IMR-90 (cell line): ENCODE results near the gene ACOX2. TPM values are rescaled to one million over a fixed set of nuclear protein-coding genes. Genes with fewer than 3 reads are reported as not detected.

Experiments
- ATAC-seq: fragments of 200-7000 bp; cut with Tn5 transposase; 2 replicates; pipeline ENCODE4 v1.9.1; 2020; ENCODE audit warnings: low read depth, mild to moderate bottlenecking, moderate library complexity
- BruUV-seq: library from RNA; stranded (reverse); fragments of 400-500 nt; replicated peaks from 2 replicates; lab custom pipeline; 2021; lab: Mats Ljungman, UMichigan
- CTCF ChIA-PET: fragments of 300-600 bp; formaldehyde crosslinking; extraction: SDS; loops from one replicate; lab custom pipeline; 2021; ENCODE audit warnings: antibody characterized with exemption; lab: Yijun Ruan, JAX
- POLR2A ChIA-PET: fragments of 300-600 bp; sonication (Branson Sonifier 250); formaldehyde crosslinking; loops from one replicate; lab custom pipeline; 2022; ENCODE audit warnings: antibody characterized with exemption; ENCODE audit not compliant: unreplicated experiment; lab: Charles Lee
- DNase-seq: peaks from one replicate; pipeline ENCODE4 v3.0.0; 2013
- H2AFZ ChIP-seq: replicated peaks from 2 replicates; pipeline ENCODE3; 2013; ENCODE audit warnings: low read length, mild to moderate bottlenecking; ENCODE audit not compliant: poor library complexity
- H2AK5ac ChIP-seq: 2 replicates; pipeline ENCODE4 v1.6.1; 2013; ENCODE audit warnings: low read depth, low read length, inconsistent platforms
- H2AK9ac ChIP-seq: replicated peaks from 2 replicates; pipeline ENCODE3; 2013; ENCODE audit warnings: mild to moderate bottlenecking, low read depth, low read length, moderate library complexity; ENCODE audit not compliant: poor library complexity
- H2BK120ac ChIP-seq: 2 replicates; pipeline ENCODE4 v1.6.1; 2013; ENCODE audit warnings: low read depth, low read length, inconsistent platforms
- H2BK15ac ChIP-seq: 3 replicates; pipeline ENCODE4 v1.6.1; 2013; ENCODE audit warnings: low read depth, low read length, inconsistent platforms
- H2BK20ac ChIP-seq: 2 replicates; pipeline ENCODE4 v1.6.1; 2013; ENCODE audit warnings: low read depth, mild to moderate bottlenecking, inconsistent platforms, low read length, moderate library complexity
- H2BK5ac ChIP-seq: 2 replicates; pipeline ENCODE4 v1.6.1; 2013; ENCODE audit warnings: mild to moderate bottlenecking, low read depth, low read length, inconsistent platforms; ENCODE audit not compliant: poor library complexity, severe bottlenecking
- H3K14ac ChIP-seq: replicated peaks from 2 replicates; pipeline ENCODE4 v1.6.1; 2013; ENCODE audit warnings: low read depth, low read length, inconsistent platforms
- H3K18ac ChIP-seq: 2 replicates; pipeline ENCODE4 v1.6.1; 2013; ENCODE audit warnings: low read depth, low read length, control low read depth
- H3K23ac ChIP-seq: 2 replicates; pipeline ENCODE4 v1.6.1; 2013; ENCODE audit warnings: low read depth, low read length, inconsistent platforms
- H3K27ac ChIP-seq: 2 replicates; pipeline ENCODE4 v1.5.1; 2013; ENCODE audit warnings: mild to moderate bottlenecking, control low read depth, low read length; ENCODE audit not compliant: insufficient read depth
- H3K27me3 ChIP-seq: 2 replicates; pipeline ENCODE4 v1.6.1; 2013; ENCODE audit warnings: low read length; ENCODE audit not compliant: control insufficient read depth, insufficient read depth
- H3K36me3 ChIP-seq: 2 replicates; pipeline ENCODE4 v1.6.1; 2013; ENCODE audit warnings: low read length, mixed read lengths; ENCODE audit not compliant: control insufficient read depth, insufficient read depth
- H3K4ac ChIP-seq: 2 replicates; pipeline ENCODE4 v1.6.1; 2013; ENCODE audit warnings: low read depth, low read length, inconsistent platforms
- H3K4me1 ChIP-seq: 2 replicates; pipeline ENCODE4 v1.6.1; 2013; ENCODE audit warnings: low read length, mixed read lengths; ENCODE audit not compliant: control insufficient read depth, insufficient read depth
- H3K4me2 ChIP-seq: 2 replicates; pipeline ENCODE4 v1.6.1; 2013; ENCODE audit warnings: low read depth, mild to moderate bottlenecking, control low read depth, low read length, moderate library complexity
- H3K4me3 ChIP-seq: 2 replicates; pipeline ENCODE4 v1.5.1; 2013; ENCODE audit warnings: low read depth, mild to moderate bottlenecking, control low read depth, low read length, moderate library complexity; ENCODE audit not compliant: insufficient read depth
- H3K56ac ChIP-seq: 2 replicates; pipeline ENCODE4 v1.6.1; 2013; ENCODE audit warnings: low read length, inconsistent platforms; ENCODE audit not compliant: insufficient read depth; ENCODE audit errors: extremely low read depth
- H3K79me1 ChIP-seq, 2 experiments: 2 replicates each; pipeline ENCODE4 v1.6.1; 2013; ENCODE audit warnings: low read length in 2 of 2, inconsistent platforms in 1 of 2, low read depth in 1 of 2
- H3K9ac ChIP-seq: 2 replicates; pipeline ENCODE4 v1.6.1; 2013; ENCODE audit warnings: low read depth, low read length, control low read depth
- H3K9me1 ChIP-seq: 2 replicates; pipeline ENCODE4 v1.6.1; 2013; ENCODE audit warnings: low read length, inconsistent platforms; ENCODE audit not compliant: insufficient read depth
- H3K9me3 ChIP-seq: 2 replicates; pipeline ENCODE4 v1.6.1; 2013; ENCODE audit warnings: low read length; ENCODE audit not compliant: control insufficient read depth, insufficient read depth
- H4K20me1 ChIP-seq: 2 replicates; pipeline ENCODE4 v1.6.1; 2013; ENCODE audit warnings: low read length, inconsistent platforms; ENCODE audit not compliant: insufficient read depth
- H4K5ac ChIP-seq: 2 replicates; pipeline ENCODE4 v1.6.1; 2013; ENCODE audit warnings: mild to moderate bottlenecking, low read depth, low read length, control low read depth
- H4K8ac ChIP-seq, 2 experiments: 2 replicates each; pipeline ENCODE4 v1.6.1; 2013; ENCODE audit warnings: low read depth in 2 of 2, low read length in 2 of 2, control low read depth in 1 of 2, inconsistent platforms in 1 of 2
- H4K91ac ChIP-seq: 2 replicates; pipeline ENCODE4 v1.6.1; 2013; ENCODE audit warnings: low read depth, low read length, inconsistent platforms; ENCODE audit not compliant: insufficient read depth
- BHLHE40 ChIP-seq: fragments of 150-350 bp; IDR thresholded peaks from 2 replicates; pipeline ENCODE4 v1.6.1; 2016; ENCODE audit warnings: mild to moderate bottlenecking, low read depth, low read length
- CEBPB ChIP-seq: IDR thresholded peaks from 2 replicates; pipeline ENCODE4 v1.6.1; 2012; ENCODE audit warnings: low read depth, low read length, improper control_type of control experiment
- WGBS, 2 experiments: methylation state at CpG; one replicate each; pipeline versions ENCODE4 v1.1.5 to v1.1.7; 2013; ENCODE audit warnings: missing lambda C conversion rate in 2 of 2; ENCODE audit not compliant: insufficient read length in 1 of 2; ENCODE audit errors: extremely low coverage in 2 of 2; 5-methylcytosine and 5-hydroxymethylcytosine counted together
- dilution Hi-C: fragments of 300-500 bp; cut with HindIII; formaldehyde crosslinking; loops from one replicate; pipeline ENCODE4 v1.14.3; 2018; ENCODE audit warnings: low sequenced_read_pairs; ENCODE audit not compliant: unreplicated experiment
- in situ Hi-C: fragments of 300-500 bp; cut with MboI; formaldehyde crosslinking; loops from 3 replicates; pipeline ENCODE4 v1.14.3; 2019; ENCODE audit warnings: low sequenced_read_pairs, inconsistent platforms, mixed read lengths
- intact Hi-C: fragments of 100-400 bp; cut with micrococcal nuclease; formaldehyde crosslinking; loops from 2 replicates; pipeline ENCODE4 v1.10.0; 2022
- polyA plus RNA-seq, 3 experiments: library from polyadenylated mRNA; depleted of rRNA; stranded (reverse); fragments of >200 nt; gene quantifications; 2 replicates each; pipeline ENCODE4 v1.2.3, GENCODE V29; 2012; ENCODE audit warnings: low replicate concordance in 1 of 3
- total RNA-seq: library from RNA; depleted of rRNA; stranded (reverse); fragments of >200 nt; gene quantifications from 2 replicates; pipeline ENCODE4 v1.2.3, GENCODE V29; 2012

The ACOX2 gene
- total and polyA plus RNA-seq, 2 of the 4 experiments (the other 2 are of a cell fraction), result 15.6 to 32.9 TPM

DNA sequence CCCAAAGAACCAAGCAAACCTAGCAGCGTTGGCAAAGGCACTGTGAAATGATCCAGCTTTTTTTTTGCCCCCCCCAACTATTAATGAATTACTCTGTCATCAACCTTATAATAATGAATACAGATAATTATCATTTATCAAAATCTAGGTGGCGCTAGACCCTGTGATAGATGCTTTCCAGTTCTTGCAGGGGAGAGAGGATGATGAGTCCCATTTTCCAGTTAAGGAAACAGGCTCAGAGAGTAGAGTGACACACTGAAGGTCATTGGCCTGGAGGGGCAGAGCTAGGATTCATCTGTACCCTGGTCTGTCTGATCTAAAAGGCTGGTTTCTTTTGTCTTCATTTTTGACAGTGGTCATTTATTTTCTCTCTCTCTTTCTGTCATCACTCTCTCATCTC is 5.0 kb downstream of the ACOX2 start:
- ChIA-PET POLR2A (no interaction called here), CTCF (interaction anchor here (0.6 to 1.5 kb wide), 4 partner anchors 12 to 232 kb away, joined by 3 read pairs; partner anchors contain the start of gene KCTD6)
- dilution Hi-C loops, result no loop called here

More for the DNA sequence above, 5.0 kb downstream of the ACOX2 start:
- Histone ChIP-seq H3K9me1 (peaks cover 3% of the 10 kb centered on the region; the same call in 1 of the 2 replicates), H3K27me3 (no peaks in the 10 kb centered on the region), H2AK5ac (no peak overlapping the region), H2BK120ac (no peak overlapping the region), H3K4ac (no peak overlapping the region), H3K4me2 (no peak overlapping the region), H3K23ac (no peak overlapping the region), H3K79me1 (no peaks in the 10 kb centered on the region), H2BK15ac (no peak overlapping the region), H2BK5ac (no peak overlapping the region), H2AFZ (no peak overlapping the region), H3K4me1 (peaks cover 15% of the 10 kb centered on the region), H3K9me3 (no peaks in the 10 kb centered on the region), H3K27ac (no peak overlapping the region), H3K18ac (no peak overlapping the region), H3K56ac (no peak overlapping the region), H4K5ac (no peak overlapping the region), H4K20me1 (no peaks in the 10 kb centered on the region), H2AK9ac (no peak overlapping the region), H4K8ac (no peak overlapping the region), H3K36me3 (peaks cover 3% of the 10 kb centered on the region; the same call in 1 of the 2 replicates), H4K91ac (no peak overlapping the region), H3K14ac (no peak overlapping the region), H2BK20ac (no peak overlapping the region), H3K9ac (no peak overlapping the region), H3K4me3 (no peak overlapping the region)
- no peak for TF ChIP-seq CEBPB
- TF ChIP-seq BHLHE40, result no peak
- no TSS peak for BruUV-seq
- in situ Hi-C loops (loop anchor here (5.0 kb wide), 1 partner anchor 205 kb away; no protein-coding TSS in a partner anchor), intact Hi-C loops (loop anchor here (1.0 to 5.0 kb wide), 5 partner anchors 40 to 226 kb away; partner anchors contain the start of genes HTD2, KCTD6, PDHB and RPP14)
- no peak for ATAC-seq
- no CpG with 5 or more reads among the region's 2 CpGs for WGBS, 2 experiments
- DNase-seq, result no peak
